GM18858 (cell line): ENCODE measurements around the gene ZRANB1.

Source experiments
- ATAC-seq: cut with Tn5 transposase; IDR thresholded peaks from one replicate; pipeline ENCODE4 v1.9.1; 2021; ENCODE audit not compliant: unreplicated experiment

ZRANB1 gene

DNA sequence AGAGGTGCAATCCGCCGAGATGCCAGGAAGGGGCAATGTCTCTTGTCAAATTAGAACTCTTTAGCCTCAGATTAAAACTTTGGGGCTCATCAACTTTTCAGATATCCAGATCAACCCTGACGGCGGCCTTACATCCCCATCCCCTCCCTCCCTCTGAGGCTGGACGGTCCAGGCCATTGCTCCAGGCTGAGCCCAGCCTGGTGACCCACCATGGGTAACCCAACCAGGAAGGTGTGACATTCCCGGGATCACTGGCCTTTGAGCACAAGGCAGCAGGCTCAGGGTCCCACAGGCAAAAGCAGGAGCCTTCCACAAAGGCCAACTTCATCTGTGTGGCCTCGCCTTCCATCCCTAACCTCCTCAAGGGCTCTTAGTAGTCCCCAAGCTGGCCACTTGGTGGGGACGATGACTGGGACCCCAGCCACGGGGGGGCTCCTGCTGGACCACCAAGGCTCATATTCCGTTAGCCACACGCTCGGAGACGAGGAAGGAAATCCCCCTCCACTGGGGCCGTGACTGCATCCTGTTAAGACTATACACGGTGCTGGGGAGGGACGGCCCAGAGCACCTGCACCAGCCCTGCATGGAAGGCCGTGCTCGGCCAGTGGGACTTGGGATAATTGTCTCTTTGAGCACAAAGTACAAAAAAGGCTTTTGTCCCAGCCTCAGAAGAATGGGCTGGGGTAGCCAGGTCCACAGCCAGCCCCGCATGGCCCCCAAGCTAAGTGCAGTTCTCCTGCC lies 62.8 kb downstream of the ZRANB1 start:
- no peak for ATAC-seq

DNA sequence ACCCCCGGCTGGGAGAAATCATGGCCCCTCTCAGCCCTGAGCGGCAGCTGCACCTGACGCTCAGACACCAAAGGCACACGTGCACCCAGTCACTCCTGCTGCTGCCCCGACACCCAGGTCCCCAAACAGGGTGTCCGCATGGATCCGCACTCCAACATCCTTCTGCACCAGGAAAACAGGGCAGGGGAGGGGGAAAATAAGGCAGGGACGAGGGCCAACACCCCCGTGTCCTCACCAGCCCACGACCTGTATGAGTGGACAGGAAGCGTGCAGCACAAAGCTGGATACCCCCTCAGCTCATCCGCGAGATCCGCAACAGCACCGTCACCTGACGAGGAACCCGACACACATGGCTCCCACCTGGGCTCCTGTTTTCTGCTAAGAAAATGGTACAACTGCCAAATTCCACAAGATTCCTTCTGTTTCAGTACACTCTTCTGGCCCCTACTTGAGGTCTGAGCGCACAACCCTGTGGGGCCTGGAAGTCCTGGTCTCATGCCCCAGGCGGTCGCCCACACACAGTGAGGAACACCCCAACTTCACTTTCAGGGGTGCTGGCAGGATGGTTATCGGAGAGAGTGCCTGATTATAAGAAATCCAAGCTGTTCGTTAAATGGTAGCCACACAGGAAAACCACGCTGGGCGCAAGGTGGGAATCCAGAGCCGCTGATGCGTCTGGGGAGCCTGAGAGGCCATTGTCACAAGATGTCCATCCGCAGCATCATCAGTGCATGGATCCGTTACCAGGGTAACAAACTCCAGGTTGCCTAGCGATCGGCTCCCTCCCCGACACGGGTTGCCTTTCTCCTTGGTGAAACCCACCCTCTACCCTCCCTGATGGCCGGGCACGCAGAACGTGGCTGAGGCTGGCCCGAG lies 63.6 kb downstream of the ZRANB1 start:
- ATAC-seq, result no peak

DNA sequence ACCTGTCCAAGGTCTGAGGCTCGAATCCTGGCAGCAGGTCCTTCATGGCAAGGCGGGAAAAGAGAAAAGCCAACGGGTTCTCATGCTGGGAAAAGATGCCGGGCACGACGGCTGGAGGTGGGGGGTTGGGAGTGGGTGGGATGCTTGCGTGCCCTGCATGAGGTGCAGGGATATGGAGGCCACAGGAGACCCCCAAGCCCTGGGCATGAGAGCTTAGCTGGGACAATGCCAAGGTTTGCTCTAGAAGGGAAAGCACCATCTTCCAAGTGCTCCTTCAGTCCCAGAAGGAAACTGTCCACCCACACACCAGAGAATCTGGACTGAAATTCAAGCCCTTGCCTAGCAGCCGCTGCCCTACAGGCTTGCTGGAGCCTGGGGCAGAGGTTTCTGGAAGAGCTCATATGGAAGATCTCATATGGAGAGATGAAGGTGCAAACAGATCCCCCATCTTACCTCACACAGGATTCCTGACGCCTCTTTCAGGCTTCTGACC lies 64.3 kb downstream of the ZRANB1 start:
- ATAC-seq, result no peak

DNA sequence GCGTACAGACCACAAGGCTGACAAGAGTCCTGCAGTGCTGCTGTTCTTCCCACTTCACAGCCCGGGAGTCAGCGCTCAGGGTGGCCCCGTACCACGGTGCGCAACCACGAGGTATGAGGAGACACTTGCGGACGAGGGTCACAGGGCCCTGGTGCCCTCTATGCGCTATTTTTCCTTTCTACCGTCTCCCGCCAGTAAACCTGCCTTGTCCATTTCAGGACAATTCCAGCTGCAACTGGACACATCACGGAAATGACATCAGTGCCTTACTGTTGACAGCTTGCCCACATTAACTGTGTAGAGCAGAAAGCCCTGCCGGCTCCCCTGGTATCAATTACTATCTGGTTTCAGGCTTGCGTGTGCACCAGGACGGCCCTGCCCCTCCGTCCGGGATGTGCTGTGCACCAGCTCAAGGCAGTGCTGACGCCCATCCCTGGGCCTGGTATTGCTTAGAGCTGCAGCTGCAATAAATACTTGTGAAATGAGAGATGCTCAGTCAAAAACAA lies 65.1 kb downstream of the ZRANB1 start:
- no peak for ATAC-seq

DNA sequence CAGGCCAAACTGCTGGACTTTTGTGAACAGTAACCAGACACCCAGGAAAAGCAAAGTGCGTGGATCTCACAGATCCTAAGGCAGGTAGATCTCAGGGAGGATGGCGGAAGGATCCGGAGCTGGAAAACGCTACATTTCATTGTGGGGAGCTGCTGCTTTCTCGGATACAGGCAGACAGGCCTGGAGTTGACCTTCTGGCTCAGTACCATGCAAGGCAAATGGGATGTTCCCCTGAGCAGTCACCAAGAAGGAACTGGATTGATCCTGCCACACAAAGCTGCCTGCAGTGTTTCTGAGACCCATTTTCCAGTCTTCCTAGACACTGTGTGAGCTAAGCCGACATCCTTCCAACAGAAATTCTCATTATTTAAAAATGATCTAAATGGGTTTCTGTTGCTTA lies 65.5 kb downstream of the ZRANB1 start:
- ATAC-seq, result no peak

DNA sequence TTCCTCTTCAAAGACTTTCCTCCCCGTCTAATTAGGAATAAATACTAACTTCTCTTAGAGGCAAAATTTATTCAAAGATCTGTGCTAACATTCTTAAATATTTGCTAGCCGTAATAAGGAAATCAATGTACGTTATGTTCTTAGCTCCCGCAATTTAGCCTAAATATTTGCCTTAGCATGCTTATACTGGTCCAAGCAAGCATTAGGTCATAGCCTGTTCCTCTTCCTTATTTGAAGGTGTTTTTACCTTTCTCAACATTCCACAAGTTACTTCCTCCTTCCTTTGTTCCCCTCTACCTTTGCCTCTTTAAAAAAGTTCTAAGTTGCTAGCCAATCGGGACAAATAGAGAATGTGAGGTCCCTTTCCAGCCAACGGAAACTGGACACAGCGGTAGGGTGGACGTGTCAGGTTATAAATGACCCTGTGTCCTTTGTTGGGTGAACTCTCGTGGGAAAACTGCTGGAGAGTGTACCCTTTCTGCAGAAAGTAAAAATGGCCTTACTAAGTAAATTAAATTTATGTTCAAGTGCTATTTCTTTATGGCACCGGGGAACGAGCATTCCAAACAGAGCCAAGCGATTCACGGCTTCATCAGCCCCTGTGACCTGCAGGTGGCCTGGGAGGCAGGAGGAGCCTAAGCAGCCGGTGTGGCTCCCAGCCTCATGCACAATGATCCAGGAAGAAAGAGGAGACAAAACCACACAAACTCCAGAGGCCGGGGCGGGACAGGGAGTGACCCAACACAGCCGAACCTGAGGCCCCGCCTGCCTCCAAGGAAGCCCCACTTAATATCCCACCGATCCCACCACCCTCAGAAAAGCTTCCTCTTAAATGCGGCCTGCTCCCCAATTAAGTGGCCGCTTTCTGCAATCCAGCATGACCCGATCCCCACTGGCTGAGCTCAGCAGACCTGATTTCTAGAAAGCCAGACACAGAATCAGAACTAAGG lies 67.0 kb downstream of the ZRANB1 start:
- ATAC-seq, result no peak

DNA sequence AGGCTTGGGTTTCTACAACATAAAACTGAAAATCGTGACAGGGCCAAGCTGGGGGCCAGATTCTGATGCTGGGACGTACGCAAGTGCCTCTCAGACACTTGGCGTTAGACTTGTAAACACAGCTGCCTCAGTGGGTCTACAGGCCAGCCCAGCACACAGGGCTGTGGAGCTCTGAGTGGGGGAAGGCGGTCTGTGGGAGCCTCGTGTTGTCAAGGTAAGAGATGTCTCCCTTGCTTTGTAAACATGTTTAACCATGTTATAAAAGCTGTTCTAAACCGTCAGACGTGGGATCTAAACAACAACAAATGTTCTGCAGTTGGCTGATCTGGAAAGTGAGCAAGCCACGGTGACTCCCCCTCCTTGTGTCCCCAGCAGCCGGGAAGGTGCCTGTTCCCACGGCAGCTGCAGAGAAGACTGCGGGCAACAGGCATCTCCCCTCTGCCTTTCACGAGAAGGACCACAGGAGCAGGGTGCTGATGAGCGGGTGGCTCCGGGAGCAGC lies 67.8 kb downstream of the ZRANB1 start:
- no peak for ATAC-seq

DNA sequence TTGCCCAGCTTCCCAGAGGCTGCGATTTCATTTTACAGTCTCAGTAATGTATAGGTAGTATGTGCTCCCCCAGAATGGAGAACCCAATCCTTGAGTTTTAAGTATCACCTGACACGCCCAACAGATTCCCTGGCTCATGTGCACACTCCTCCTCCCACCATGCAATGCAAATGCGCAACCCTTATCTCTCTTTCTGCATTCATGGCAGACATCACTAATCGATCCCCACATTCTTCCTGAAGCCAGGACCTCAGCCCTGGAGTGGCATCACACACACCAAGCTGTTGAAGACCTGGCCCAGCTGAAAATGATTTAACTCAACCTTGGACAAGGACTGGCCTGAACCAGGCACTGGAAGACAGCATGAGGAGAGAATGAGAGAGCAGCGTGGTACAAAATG lies 68.4 kb downstream of the ZRANB1 start:
- no peak for ATAC-seq

DNA sequence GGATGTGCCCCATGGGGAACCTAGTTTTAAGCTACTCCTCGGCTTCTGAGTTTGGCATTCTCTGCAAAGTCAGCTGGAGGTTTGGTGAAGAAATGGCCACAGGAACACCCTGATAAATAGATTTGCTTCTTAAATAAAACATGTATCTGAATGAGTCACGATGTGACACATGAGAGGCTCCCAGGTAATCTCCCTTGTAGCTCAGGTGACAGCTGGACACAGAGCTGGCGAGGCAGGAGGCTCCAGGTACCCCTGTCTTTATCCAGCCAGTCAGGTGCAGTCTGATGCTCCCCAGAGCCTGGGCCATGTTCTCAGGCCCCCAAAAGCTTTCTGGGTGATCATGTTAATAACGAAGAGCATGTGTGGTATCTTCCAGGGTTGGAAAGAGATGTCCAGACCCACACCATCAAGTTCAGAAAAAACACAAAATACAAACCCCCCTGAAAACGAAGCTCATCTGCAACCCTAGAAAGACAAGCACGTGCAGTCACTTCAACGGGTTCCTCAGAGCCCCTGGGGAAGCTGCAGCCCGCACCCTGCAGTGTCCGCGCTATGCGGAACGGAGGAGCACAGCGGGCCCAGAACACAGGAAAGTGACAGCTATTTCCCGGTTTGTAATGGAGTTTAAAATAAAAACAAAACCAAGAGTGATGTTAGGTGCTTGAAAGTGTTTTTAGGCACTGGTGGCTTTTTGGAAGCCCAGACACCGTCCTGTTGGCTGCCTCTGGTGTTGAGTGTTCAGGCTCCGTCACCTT lies 69.4 kb downstream of the ZRANB1 start:
- no peak for ATAC-seq

DNA sequence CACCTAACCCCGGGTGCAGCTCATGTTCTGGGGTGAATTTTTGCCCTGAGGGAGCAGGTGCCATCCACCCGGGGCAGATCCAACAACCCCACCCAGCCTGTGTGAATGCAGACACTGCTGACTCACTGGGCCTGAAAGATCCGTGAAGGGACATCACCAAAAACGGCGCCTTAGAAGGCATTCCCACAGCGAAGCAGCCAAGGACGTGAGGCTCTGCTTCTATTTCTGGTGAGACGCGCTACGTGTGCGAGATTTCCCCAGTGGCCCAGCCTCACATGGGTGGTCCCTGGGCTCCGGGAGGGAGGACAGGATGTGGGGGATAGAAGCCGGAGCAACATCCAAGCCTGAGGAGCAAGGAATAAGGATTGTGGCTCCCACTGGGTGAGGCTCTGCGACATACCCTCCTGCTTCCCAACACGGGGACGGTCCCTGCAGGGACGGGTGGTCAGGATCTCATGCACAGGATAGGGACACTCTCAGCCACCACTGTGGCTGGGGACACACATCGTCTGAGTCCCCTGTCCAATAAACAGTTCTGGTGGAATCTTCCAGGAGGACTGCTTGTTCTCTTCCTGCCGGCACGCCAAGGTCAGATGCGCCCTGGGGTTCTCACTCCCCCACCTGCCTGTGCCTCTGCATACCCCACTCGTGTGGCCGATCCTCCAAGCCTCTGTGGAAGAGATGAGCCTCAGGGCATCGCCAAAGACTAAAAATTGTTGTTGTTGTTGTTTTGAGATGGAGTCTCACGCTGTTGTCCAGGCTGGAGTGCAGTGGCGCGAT lies 70.2 kb downstream of the ZRANB1 start:
- ATAC-seq, result no peak

DNA sequence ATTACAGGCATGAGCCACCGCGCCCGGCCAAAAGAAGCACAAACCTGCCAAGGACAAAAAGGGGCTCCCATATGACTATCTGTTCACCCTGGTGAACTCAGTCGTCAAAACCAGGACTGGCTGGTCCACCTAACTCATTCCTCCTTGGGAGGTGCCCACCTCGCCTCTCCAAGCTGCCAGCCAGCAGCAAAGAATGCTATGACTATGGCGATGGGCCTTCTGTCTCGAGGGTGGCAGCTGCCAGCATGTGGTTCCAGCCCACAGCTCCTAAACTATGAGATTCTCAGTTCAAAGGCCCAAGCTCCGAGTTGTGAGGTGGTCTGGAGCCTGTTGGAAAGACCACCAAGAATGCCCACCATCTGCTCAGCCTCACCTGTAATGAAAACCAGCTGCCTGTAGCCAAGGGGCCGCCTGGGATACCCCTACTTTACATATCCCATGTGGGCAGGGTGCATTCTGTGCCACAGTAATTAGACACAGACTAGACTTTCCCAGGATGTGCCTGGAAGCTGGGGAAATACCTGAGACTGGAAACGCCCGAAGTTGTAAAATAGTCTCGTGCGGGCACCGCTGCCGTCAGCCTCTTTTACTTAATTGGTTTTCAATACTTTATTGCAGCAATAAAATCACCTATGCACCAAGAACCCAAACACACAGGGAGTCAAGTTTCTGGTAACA lies 71.1 kb downstream of the ZRANB1 start:
- ATAC-seq, result no peak

DNA sequence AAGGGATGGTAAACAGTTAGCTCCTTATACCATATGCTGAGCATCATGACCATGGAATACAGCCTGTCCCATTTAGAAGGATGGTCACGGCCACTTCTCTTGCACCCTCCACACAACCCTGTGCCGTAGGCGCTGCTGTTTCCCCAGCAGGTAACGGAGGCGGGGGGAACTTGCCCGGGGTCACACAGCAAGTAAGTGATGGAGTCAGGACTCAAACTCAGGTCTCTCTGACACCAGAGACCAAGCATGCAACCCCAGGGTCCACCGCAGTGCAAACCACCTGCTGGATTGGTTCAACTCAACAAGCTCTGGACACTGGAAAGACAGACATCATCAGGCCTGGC lies 71.6 kb downstream of the ZRANB1 start:
- ATAC-seq, result no peak

DNA sequence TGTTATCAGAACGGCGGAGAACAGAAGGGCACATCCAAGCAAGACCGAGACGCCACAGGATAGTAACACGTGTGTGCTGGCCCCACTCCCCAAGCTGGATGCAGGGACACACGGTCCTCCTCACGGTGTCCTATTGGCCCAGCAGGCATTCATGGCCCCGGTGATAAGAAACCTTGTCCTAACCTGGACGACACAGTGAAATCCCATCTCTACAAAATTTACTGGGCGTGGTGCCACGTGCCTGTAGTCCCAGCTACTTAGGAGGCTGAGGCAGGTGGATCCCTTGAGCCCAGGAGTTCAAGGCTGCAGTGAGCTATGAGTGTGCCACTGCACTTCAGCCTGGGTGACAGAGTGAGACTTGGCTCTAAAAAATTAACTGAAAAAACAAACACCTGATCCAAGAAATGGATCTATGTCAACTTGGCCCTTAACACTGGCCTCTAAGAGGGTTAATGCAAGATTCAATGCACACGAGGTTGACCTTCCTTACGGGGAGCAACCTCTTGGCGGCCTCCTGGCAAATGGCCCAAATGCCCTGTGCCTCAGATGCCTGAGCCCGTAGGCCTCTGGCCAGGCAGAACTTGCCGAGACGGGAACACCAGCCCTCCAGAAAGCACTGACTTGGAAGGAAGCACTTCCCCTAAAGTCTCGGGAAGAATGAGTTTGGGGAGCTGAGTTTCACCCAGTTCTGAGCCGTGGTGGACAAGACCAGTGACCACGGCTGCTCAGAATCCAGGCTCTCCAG lies 72.3 kb downstream of the ZRANB1 start:
- ATAC-seq, result no peak

DNA sequence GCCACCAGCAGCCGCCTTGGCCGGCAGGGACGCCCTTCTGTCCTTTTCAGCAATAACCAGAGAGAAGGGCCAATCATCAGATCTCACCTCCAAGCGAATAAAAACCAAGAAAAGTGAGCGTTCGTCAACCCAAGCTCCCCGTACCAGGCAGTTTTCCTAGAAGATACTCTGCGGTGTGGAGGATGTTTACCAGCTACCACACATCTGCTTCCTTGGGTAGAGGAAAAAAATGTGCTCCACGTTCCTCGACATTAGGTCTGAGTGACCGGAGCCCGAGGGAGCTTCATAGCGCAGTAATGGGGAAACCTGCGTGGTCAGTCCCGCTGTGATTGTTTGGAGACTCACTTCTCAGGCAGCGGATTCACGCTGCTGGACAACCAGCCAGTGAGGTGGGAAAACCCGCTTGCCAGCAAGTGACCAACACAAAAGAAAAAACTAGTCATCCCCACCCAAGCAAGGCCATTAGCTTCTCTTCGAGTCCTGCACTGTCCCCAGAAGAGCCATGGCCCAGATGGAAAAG lies 73.0 kb downstream of the ZRANB1 start:
- ATAC-seq, result no peak

DNA sequence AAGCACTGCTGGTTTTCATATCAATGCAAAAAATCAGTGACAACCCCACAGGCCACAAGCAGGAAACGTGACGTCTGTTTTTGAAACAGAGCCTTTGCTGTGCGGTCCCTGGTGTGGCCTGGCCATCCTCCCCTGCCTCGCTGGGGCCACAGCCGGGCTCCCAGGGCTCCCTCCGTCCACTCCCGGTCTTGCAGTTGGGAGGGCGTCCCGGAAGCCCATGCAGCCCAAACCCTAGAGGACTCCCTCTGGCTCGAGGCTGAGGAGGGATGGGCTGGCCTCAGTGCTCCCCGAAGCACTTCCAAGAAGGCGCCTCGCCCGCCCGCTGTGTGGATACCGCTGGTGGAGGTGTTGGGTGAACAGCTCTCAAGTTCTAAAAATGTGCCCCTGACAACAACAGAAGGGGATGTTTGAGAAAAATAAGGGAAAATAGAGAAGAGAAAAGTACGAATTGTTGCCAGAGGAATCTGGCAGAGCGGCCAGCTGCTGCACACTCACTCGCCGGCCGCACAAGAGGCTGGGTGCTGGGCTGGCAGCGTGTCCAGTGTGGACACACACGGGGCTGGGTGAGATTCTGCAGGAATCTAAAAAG lies 73.5 kb downstream of the ZRANB1 start:
- ATAC-seq, result no peak

DNA sequence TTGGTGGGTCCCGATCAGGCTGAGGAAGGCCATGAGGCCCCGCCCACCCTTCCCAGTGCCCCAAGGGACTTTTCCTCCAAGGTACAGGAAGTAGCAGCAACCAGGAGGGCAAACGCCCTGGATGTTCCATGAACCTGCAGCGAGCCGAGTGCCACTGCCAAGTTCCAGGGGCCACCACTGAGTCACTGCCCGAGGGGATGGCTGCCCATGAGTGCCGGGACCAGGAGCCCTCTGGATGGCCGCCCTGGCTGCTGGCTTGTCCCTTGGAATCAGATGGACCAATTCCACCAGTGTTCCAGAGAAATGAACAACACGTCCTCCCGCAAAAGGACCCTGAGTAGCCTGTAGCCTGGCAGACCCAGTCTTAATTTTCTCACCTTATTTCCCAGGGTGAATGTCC lies 74.2 kb downstream of the ZRANB1 start:
- ATAC-seq, result no peak

DNA sequence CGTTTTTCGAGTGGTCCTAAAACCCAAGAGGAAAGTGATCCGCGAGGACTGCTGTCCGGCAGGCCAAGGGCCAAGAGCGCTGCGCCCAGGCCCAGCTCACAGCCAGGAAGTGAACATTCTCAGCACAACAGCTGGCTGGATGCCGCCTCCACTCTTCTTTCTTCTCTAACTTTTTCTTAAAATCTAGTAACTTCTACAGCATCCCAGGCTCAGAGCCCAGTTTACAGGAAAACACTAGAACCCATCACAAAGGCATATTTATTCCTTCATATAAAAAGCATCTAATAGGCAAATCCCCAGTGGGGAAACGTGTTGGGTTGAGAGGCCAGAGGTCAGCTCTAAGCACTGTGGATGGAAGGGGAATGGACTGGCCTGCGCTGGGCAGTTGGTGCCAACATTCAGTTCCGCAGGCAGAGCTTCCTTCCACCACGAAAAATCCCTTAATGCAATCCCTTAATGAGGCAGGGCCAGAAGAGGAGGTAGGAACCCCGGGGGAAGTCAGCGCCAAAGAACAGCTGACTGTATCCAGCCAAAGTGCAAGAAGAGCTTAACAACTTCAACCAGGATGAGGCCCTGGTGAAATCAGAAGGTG lies 74.8 kb downstream of the ZRANB1 start:
- no peak for ATAC-seq
